VCaP (cell line): ENCODE results near the gene CACNA2D2.
A peak's percentile ranks its signal among the peaks of the same experiment; 100 is the strongest.

Experiments
- H3K27ac ChIP-seq: fragments of 450-650 bp; 2 replicates; pipeline ENCODE4 v1.5.1; 2017
- CTCF ChIP-seq: fragments of 450-650 bp; conservative IDR thresholded peaks from 2 replicates; pipeline ENCODE4 v1.5.1; 2017; ENCODE audit warnings: mild to moderate bottlenecking, moderate library complexity

CACNA2D2 gene

GRCh38 chr3:50341996-50342650, 161.3 kb downstream of the CACNA2D2 start:
- no peak for TF ChIP-seq CTCF
- H3K27ac ChIP-seq = no peak overlapping the region

- no peak for TF ChIP-seq CTCF
- no peak overlapping the region for H3K27ac ChIP-seq
These were observed 161.9 kb downstream of the CACNA2D2 start for GRCh38 chr3:50341537-50341936.

- no peak for TF ChIP-seq CTCF
- no peak within 1 kb of the TSS for H3K27ac ChIP-seq
These were observed 162.7 kb downstream of the CACNA2D2 start, which contains the start of gene RASSF1 for GRCh38 chr3:50340448-50341329. Gene RASSF1, minus strand, starts transcription at chr3:50340836. Its CDS starts 31 bp downstream, at chr3:50340805.

GRCh38 chr3:50340147-50340447, 163.3 kb downstream of the CACNA2D2 start:
- no peak overlapping the region for H3K27ac ChIP-seq
- TF ChIP-seq CTCF = no peak

DNA sequence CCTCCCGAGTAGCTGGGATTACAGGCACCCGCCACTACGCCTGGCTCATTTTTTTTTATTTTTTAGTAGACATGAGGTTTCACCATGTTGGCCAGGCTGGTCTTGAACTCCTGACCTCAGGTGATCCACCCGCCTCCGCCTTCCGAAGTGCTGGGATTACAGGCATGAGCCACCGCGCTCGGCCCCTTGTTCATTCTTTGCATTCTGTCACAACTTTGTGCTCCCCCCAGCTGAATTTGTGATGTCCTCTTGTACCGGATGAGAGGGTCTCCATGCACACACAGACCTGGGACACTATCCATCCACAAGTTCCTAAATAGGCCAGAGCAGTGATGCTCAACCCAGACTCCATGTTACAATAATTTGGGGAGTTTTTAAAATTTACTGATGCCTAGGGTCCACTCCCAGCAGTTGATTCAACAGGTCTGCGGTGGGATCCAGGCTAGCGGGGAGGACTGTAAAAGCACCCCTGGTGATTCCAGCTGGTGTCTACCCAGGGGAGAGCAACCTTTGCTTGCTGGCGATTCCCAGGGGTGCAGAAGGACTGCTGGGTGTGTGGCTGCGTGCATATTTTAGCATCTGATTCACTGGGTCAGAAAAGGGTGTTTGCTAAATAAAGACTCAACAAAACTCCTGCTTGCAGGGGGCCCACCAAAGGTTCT, 163.8 kb downstream of the CACNA2D2 start:
- no peak overlapping the region for H3K27ac ChIP-seq

DNA sequence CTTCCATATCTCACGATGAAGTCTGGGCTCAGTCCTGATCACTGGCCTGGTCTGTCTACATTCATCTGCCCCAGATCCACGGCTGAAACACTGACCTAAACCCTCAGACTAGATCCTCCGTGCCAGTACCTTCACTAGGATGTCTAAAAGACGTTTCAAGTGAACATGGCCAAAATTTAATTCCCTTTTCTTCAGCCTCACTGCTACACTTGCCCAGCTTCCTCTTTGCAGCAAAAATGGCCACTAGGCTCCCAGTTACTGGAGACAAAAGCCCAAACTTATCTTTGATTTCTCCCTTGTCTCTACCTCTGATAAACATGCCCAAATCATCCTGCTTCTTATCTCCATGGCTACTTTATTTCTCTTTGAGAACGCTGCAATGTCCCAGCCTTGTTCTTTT, 164.5 kb downstream of the CACNA2D2 start:
- TF ChIP-seq CTCF = no peak
- H3K27ac ChIP-seq = peak overlapping the region; percentile 97

More for the DNA sequence above, 163.8 kb downstream of the CACNA2D2 start:
- TF ChIP-seq CTCF = no peak

GRCh38 chr3:50337175-50337861, 166.1 kb downstream of the CACNA2D2 start:
- no peak for TF ChIP-seq CTCF

More at GRCh38 chr3:50337175-50337861, 166.1 kb downstream of the CACNA2D2 start:
- peak overlapping the region; percentile 97 for H3K27ac ChIP-seq
